Measurements from ENCODE around the gene MED16. TPM values are rescaled to one million over a fixed set of nuclear protein-coding genes. Genes with fewer than 3 reads are reported as not detected.

Gene MED16
- total and polyA plus RNA-seq, 7 donors: 30.7 to 66.5 (median 51.3) TPM

DNA sequence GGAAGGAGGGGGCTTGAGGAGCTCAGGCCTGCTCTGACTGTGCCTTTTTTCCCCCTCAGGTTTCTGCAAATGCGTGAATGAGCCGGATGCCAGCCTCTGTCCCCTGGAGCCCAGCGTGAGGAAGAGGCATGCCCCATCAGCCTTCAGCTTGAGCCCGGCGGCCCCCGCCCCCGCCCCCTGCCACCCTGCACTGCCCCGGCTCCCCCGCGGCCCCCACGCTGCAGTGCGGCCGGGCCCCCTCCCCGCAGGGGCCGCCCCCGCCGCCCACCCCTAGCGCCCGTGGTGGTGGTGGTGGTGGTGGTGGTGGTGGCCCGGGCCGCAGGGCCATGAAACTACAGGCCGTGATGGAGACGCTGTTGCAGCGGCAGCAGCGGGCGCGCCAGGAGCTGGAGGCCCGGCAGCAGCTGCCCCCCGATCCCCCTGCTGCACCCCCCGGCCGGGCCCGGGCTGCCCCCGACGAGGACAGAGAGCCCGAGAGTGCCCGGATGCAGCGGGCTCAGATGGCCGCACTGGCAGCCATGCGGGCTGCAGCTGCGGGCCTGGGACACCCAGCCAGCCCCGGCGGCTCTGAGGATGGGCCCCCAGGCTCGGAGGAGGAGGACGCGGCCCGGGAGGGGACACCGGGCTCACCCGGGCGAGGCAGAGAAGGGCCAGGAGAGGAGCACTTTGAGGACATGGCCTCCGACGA, 36.4 kb upstream of the MED16 start:
- H3K4me1 ChIP-seq: peaks cover 15% of the 10 kb centered on the region
- no peaks in the 10 kb centered on the region for H3K27me3 ChIP-seq (ENCODE audit: insufficient read depth in 3 of 3, low read length in 2 of 3)
- H3K27ac ChIP-seq: no peak overlapping the region
- H3K4me3 ChIP-seq: no peak overlapping the region
- no peak for ATAC-seq
- 88 to 93% (median 88%) methylated on average over 30 to 51 of the region's 51 CpGs for WGBS, 3 donors
- intact Hi-C loops (cut with DNase I): loop anchor here in 1 of 2 donors (10.0 kb wide), 1 partner anchor 285 kb away; no protein-coding TSS in a partner anchor
- H3K9me3 ChIP-seq: no peaks in the 10 kb centered on the region
- TF ChIP-seq, protein P1, sequence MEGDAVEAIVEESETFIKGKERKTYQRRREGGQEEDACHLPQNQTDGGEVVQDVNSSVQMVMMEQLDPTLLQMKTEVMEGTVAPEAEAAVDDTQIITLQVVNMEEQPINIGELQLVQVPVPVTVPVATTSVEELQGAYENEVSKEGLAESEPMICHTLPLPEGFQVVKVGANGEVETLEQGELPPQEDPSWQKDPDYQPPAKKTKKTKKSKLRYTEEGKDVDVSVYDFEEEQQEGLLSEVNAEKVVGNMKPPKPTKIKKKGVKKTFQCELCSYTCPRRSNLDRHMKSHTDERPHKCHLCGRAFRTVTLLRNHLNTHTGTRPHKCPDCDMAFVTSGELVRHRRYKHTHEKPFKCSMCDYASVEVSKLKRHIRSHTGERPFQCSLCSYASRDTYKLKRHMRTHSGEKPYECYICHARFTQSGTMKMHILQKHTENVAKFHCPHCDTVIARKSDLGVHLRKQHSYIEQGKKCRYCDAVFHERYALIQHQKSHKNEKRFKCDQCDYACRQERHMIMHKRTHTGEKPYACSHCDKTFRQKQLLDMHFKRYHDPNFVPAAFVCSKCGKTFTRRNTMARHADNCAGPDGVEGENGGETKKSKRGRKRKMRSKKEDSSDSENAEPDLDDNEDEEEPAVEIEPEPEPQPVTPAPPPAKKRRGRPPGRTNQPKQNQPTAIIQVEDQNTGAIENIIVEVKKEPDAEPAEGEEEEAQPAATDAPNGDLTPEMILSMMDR (IDR thresholded peaks at IDR 0.05): no peak
- no peak for DNase-seq
- H3K36me3 ChIP-seq (ENCODE audit: insufficient read depth in 1 of 2, low read depth in 1 of 2): no peaks in the 10 kb centered on the region

DNA sequence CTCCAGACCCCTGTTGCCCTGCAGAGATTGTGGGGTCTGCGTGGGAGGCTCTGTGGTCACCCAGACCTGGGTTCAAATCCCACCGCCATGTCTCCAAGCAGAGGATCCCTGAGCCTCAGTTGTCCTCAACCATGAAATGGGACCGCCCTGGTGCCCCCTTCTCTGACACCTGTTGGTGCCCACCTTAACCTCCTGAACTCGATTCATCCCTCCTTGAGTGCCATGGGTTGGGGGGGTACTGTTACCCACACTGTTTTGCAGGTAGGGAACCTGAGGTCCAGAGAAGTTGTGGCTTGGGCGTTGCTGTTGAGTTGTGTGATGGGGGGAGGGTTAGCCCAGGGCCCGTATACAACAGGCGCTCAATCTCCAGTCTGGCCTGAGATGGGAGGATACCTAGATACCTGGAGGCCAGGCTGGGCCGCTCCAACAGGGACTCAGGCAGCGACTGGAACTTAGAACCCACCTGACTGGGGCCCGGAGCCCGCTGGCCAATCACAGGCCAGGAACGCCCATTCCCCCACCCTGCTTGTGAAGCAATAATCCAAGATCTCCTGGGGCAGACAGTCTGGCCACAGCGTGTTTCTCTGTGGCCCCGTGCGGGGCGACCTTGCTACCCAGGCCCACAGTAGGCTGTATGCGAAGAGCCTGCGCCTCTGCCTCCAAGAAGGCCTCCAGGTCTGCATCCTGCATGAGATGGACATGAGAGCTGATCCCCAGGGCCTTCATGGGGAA, 35.6 kb upstream of the MED16 start:
- peaks cover 8% of the 10 kb centered on the region for H3K4me1 ChIP-seq
- WGBS, 3 donors: 78 to 92% (median 81%) methylated on average over 18 of the region's 18 CpGs
- H3K27me3 ChIP-seq (ENCODE audit: insufficient read depth in 3 of 3, low read length in 2 of 3): no peaks in the 10 kb centered on the region
- no peaks in the 10 kb centered on the region for H3K36me3 ChIP-seq (ENCODE audit: insufficient read depth in 1 of 2, low read depth in 1 of 2)
- no peak for DNase-seq
- H3K27ac ChIP-seq: no peak overlapping the region
- no peaks in the 10 kb centered on the region for H3K9me3 ChIP-seq
- intact Hi-C loops (cut with DNase I): loop anchor here in 1 of 2 donors (10.0 kb wide), 1 partner anchor 286 kb away; no protein-coding TSS in a partner anchor
- TF ChIP-seq, protein P1 (IDR thresholded peaks at IDR 0.05): no peak
- no peak for ATAC-seq
- H3K4me3 ChIP-seq: no peak overlapping the region

DNA sequence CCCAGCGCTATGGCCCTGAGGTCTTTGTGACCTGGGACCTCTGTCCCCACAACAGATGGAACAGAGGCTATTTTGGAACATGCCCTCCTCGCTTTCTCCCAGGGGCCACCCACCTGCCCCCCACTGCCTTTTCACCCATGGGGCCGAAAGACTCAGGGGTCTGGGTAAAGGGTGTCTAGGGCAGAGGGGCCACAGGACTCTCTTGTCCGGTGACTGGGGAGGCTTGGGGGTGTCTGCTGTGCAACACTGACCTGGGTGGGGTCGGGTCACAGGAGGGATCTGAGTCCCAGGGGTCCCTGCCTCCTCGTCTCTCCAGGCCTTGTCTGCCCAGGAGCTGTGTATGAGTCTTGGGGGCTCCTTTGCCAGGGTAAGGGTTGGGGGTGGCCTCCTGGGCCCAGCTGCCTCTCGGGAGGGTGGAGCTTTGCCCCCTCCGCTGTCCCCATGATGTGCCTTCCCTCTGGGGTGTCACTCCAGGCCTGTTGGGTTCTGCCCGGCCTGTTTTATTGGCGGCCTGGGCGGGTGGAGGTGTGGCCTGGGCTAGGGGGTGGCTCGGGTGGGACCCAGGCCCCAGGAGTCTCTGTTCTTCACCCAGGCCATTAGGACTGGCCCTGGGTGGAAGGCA, 34.9 kb upstream of the MED16 start:
- Histone ChIP-seq H3K27me3 (ENCODE audit: insufficient read depth in 3 of 3, low read length in 2 of 3) (no peaks in the 10 kb centered on the region), H3K4me1 (peaks cover under 1% of the 10 kb centered on the region), H3K9me3 (no peaks in the 10 kb centered on the region), H3K4me3 (peak overlapping the region; percentile 94), H3K36me3 (ENCODE audit: insufficient read depth in 1 of 2, low read depth in 1 of 2) (no peaks in the 10 kb centered on the region), H3K27ac (no peak overlapping the region)
- TF ChIP-seq, protein P1 (IDR thresholded peaks at IDR 0.05): no peak
- intact Hi-C loops (cut with DNase I): loop anchor here in 1 of 2 donors (10.0 kb wide), 1 partner anchor 287 kb away; no protein-coding TSS in a partner anchor
- ATAC-seq (no peak), DNase-seq (no peak)
- WGBS, 3 donors: 80 to 84% (median 81%) methylated on average over 11 to 12 of the region's 12 CpGs

- intact Hi-C loops (cut with DNase I): loop anchor here in 1 of 2 donors (10.0 kb wide), 1 partner anchor 287 kb away; no protein-coding TSS in a partner anchor
- Histone ChIP-seq H3K9me3 (no peaks in the 10 kb centered on the region), H3K27ac (no peak overlapping the region), H3K27me3 (ENCODE audit: insufficient read depth in 3 of 3, low read length in 2 of 3) (no peaks in the 10 kb centered on the region), H3K4me3 (peak overlapping the region; percentile 94), H3K4me1 (no peaks in the 10 kb centered on the region), H3K36me3 (ENCODE audit: insufficient read depth in 1 of 2, low read depth in 1 of 2) (no peaks in the 10 kb centered on the region)
- WGBS, 3 donors: 22 to 42% (median 28%) methylated on average over 9 to 15 of the region's 15 CpGs
- TF ChIP-seq, protein P1 (IDR thresholded peaks at IDR 0.05): no peak
- no peak for ATAC-seq
- peak in 1 of 2 donors; percentile 70 for DNase-seq
Observed at GRCh38 chr19:927351-927779, 34.4 kb upstream of the MED16 start.
